Small intestine (tissue), 7 donors: Measurements from ENCODE around the gene RRP15. TPM values are rescaled to one million over a fixed set of nuclear protein-coding genes. Genes with fewer than 3 reads are reported as not detected.

Experiments
- DNase-seq, 2 donors: peaks; one replicate each; pipeline versions ENCODE4 v3.0.0 to v3.0.0-alpha.2; 2013
- FAIRE-seq: peaks from 2 replicates; lab custom pipeline; 2012; peaks lifted over from hg19 to GRCh38; lab: Jason Lieb, UNC
- H3K27ac ChIP-seq, 3 donors: one replicate each; pipeline ENCODE4 v1.5.1; 2013; ENCODE audit warnings: low read length in 2 of 3, mild to moderate bottlenecking in 2 of 3, control low read depth in 1 of 3, inconsistent platforms in 1 of 3, low read depth in 1 of 3, moderate library complexity in 1 of 3
- H3K27me3 ChIP-seq, 3 donors: one replicate each; pipeline ENCODE4 v1.6.1; 2013; ENCODE audit warnings: low read length in 3 of 3, inconsistent platforms in 1 of 3; ENCODE audit not compliant: control insufficient read depth in 3 of 3, insufficient read depth in 3 of 3
- H3K36me3 ChIP-seq, 3 donors: one replicate each; pipeline ENCODE4 v1.6.1; 2013; ENCODE audit warnings: low read length in 3 of 3, inconsistent platforms in 1 of 3, low read depth in 1 of 3, mild to moderate bottlenecking in 1 of 3, moderate library complexity in 1 of 3; ENCODE audit not compliant: control insufficient read depth in 3 of 3, insufficient read depth in 2 of 3
- H3K4me1 ChIP-seq, 3 donors: one replicate each; pipeline ENCODE4 v1.6.1; 2013; ENCODE audit warnings: low read length in 2 of 3, inconsistent platforms in 1 of 3, low read depth in 1 of 3, mild to moderate bottlenecking in 1 of 3, moderate library complexity in 1 of 3; ENCODE audit not compliant: control insufficient read depth in 3 of 3, insufficient read depth in 2 of 3
- H3K4me3 ChIP-seq, 3 donors: one replicate each; pipeline ENCODE4 v1.5.1; 2013; ENCODE audit warnings: low read length in 3 of 3, control low read depth in 1 of 3, inconsistent platforms in 1 of 3, low read depth in 1 of 3, mild to moderate bottlenecking in 1 of 3, moderate library complexity in 1 of 3
- H3K9me3 ChIP-seq, 2 donors: one replicate each; pipeline ENCODE4 v1.6.1; 2013; ENCODE audit warnings: low read depth in 1 of 2, low read length in 1 of 2; ENCODE audit not compliant: control insufficient read depth in 2 of 2, insufficient read depth in 1 of 2
- WGBS, 3 donors: extraction: QIAGEN DNeasy Blood & Tissue Kit; methylation state at CpG; one replicate each; pipeline ENCODE4 v1.1.7; 2013; 5-methylcytosine and 5-hydroxymethylcytosine counted together
- polyA plus RNA-seq, 4 donors: library from polyadenylated mRNA; stranded (reverse) in 3 of 4; unstranded in 1 of 4; fragments of 200-250 nt in 3 of 4; fragments of 120-200 nt in 1 of 4; gene quantifications; one replicate each; pipeline versions ENCODE4 v1.2.1 to v1.2.3, GENCODE V29; 2013
- donor health status: healthy with polysubstance abuse.
- donor health status: control.
- donor health status: control.
- donor health status: Bipolar disorder and iron deficiency.
- donor health status: healthy.

RRP15 gene
- polyA plus RNA-seq, 4 donors = 1.3 to 11.4 (median 3.2) TPM

DNA sequence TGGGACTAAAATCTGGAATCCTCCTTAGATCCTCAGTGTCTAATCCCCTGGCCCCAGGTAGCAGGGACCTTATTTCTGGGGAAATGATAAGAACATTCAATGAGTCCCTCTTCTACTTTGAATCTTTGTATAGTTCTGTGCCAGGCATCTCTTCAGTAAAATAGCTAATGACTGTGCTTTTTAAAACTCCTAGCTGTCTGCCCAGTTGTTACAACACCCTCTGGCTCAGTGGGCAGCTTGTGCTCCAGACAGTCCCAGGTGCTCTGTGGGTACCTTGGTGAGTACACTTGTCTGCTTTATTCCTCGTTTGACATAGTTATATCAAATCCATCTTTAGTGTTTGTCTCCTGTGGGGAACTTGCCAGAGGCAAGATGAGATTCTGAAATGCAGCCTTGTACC, 78.0 kb downstream of the RRP15 start:
- no peak for FAIRE-seq
- no peaks in the 10 kb centered on the region for H3K4me1 ChIP-seq

GRCh38 chr1:218364028-218364710, 79.1 kb downstream of the RRP15 start:
- Histone ChIP-seq H3K4me3 (no peak overlapping the region), H3K27me3 (no peaks in the 10 kb centered on the region), H3K36me3 (no peaks in the 10 kb centered on the region), H3K9me3 (no peaks in the 10 kb centered on the region), H3K4me1 (no peaks in the 10 kb centered on the region), H3K27ac (no peak overlapping the region)
- WGBS, 3 donors = 44 to 66% (median 51%) methylated on average over 8 of the region's 8 CpGs
- FAIRE-seq (no peak), DNase-seq (no peak)

More for the DNA sequence above, 78.0 kb downstream of the RRP15 start:
- Histone ChIP-seq H3K27ac (no peak overlapping the region), H3K9me3 (no peaks in the 10 kb centered on the region), H3K36me3 (no peaks in the 10 kb centered on the region), H3K27me3 (peaks cover 0 to 2% (median 0%) of the 10 kb centered on the region in 3 donors), H3K4me3 (no peak overlapping the region)
- no peak for DNase-seq
- 44 to 75% (median 50%) methylated on average over 1 of the region's 1 CpG for WGBS, 3 donors

DNA sequence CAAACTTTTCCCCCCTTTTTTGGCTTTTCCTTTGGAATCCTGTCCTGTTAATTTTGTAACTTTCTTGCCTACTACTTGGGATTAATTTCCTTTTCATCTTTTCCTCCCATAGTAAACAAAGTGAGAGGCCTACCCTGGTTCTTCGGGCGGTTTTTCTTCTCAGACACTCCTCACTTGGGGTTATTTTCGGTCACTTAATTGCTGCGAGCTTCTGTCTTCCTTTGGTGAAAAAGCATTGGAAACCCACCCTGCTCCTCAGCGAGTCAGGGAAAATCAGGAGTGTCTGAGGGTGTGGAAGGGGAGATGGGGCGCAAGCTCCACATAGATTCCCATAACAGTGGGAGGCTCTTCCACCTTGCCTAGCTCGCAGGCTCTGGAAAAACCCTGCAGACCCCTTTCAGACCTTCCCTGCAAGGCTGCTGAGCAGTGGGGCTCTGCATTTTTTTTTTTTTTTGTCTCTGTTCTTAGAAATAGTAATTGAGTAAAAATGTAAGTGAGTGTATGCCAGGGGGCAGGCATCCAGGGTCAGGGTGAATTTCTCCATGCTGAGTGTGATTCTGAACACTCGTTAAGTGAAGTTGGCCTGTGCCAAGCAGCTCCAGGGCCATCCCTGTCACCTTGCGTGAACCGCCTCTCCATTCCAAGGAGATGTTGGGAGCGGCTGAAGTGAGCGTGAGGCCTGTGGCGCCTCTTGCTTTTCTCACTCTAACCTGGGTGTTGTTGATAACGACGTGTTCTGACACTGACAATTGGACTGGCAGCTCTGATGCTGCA, 80.3 kb downstream of the RRP15 start:
- H3K4me3 ChIP-seq = no peak overlapping the region
- H3K9me3 ChIP-seq = no peaks in the 10 kb centered on the region
- H3K36me3 ChIP-seq = no peaks in the 10 kb centered on the region
- H3K27ac ChIP-seq = no peak overlapping the region
- H3K4me1 ChIP-seq = peaks cover 0 to 4% (median 0%) of the 10 kb centered on the region in 3 donors
- H3K27me3 ChIP-seq = no peaks in the 10 kb centered on the region
- DNase-seq = no peak
- 85 to 88% (median 86%) methylated on average over 15 of the region's 15 CpGs for WGBS, 3 donors
- FAIRE-seq = no peak

DNA sequence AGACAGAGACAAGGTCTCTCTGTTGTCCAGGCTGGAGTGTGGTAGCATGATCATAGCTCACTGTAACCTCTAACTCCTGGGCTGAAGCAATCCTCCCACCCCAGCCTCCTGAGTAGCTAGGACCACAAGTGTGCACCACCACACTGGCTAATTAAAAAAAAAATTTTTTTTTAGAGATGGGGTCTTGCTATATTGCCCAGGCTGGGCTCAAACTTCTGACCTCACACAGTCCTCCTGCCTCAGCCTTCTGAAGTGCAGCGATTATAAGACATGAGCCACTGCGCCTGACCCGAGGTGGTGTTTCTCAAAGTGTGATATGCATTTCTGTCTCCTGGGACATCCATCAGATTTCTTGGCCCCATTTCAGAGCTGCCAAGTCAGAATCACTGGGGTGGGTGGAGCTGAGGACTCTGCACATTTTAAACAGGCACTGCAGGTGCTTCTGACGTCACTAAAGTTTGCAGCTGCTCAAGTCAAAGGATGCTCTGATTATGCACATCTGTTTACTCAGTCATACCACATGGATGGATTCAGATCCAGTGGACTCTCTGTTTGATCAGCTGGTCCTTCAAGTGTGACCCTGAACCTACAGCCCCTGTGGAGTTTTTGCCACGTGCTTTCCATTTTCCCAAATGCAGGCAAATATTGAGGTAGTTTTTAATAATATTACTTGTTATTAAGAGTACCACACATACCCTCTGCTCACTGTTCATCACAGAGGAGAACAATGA, 81.4 kb downstream of the RRP15 start:
- Histone ChIP-seq H3K4me1 (peaks cover 0 to 4% (median 0%) of the 10 kb centered on the region in 3 donors), H3K9me3 (no peaks in the 10 kb centered on the region), H3K27me3 (no peaks in the 10 kb centered on the region), H3K4me3 (no peak overlapping the region), H3K27ac (no peak overlapping the region), H3K36me3 (no peaks in the 10 kb centered on the region)
- DNase-seq (no peak), FAIRE-seq (no peak)
- 59 to 76% (median 65%) methylated on average over 5 of the region's 5 CpGs for WGBS, 3 donors

- DNase-seq = no peak
- no peak overlapping the region for H3K4me3 ChIP-seq
- H3K4me1 ChIP-seq = peaks cover 0 to 4% (median 0%) of the 10 kb centered on the region in 3 donors
- no peak overlapping the region for H3K27ac ChIP-seq
- no peaks in the 10 kb centered on the region for H3K27me3 ChIP-seq
- WGBS, 3 donors = 40 to 50% (median 49%) methylated on average over 4 of the region's 4 CpGs
- no peak for FAIRE-seq
- no peaks in the 10 kb centered on the region for H3K9me3 ChIP-seq
- no peaks in the 10 kb centered on the region for H3K36me3 ChIP-seq
Measured at GRCh38 chr1:218367118-218367517, 82.0 kb downstream of the RRP15 start.

- Histone ChIP-seq H3K4me1 (peaks cover 0 to 4% (median 0%) of the 10 kb centered on the region in 3 donors), H3K36me3 (no peaks in the 10 kb centered on the region)
- no peak for FAIRE-seq
Measured at GRCh38 chr1:218368686-218369085, 83.6 kb downstream of the RRP15 start.

GRCh38 chr1:218369688-218370511, 84.8 kb downstream of the RRP15 start:
- WGBS, 3 donors = 69 to 79% (median 76%) methylated on average over 2 of the region's 2 CpGs
- Histone ChIP-seq H3K4me3 (no peak overlapping the region), H3K9me3 (no peaks in the 10 kb centered on the region), H3K27me3 (no peaks in the 10 kb centered on the region), H3K27ac (no peak overlapping the region), H3K4me1 (peaks cover 0 to 4% (median 0%) of the 10 kb centered on the region in 3 donors), H3K36me3 (no peaks in the 10 kb centered on the region)
- no peak for DNase-seq
- no peak for FAIRE-seq

More at GRCh38 chr1:218368686-218369085, 83.6 kb downstream of the RRP15 start:
- H3K27me3 ChIP-seq = no peaks in the 10 kb centered on the region
- no peak overlapping the region for H3K27ac ChIP-seq
- H3K9me3 ChIP-seq = no peaks in the 10 kb centered on the region
- no peak overlapping the region for H3K4me3 ChIP-seq
- 88 to 90% (median 89%) methylated on average over 7 of the region's 7 CpGs for WGBS, 3 donors
- no peak for DNase-seq
